Type B pancreatic cell (in vitro differentiated cells): Measurements from ENCODE around the gene TFAP2D. TPM values are rescaled to one million over a fixed set of nuclear protein-coding genes. Genes with fewer than 3 reads are reported as not detected.

Experiments used
- DNase-seq: peaks from one replicate; pipeline ENCODE4 v3.0.0; 2021; ENCODE audit warnings: mixed read lengths; ENCODE audit not compliant: unreplicated experiment; ENCODE audit errors: extremely low spot score
- H3K27ac Mint-ChIP-seq: 2 replicates; pipeline ENCODE4 v1.8.0; 2021; ENCODE audit warnings: mild to moderate bottlenecking, mixed read lengths
- H3K27me3 Mint-ChIP-seq: 2 replicates; pipeline ENCODE4 v1.8.0; 2021; ENCODE audit warnings: mixed read lengths
- H3K36me3 Mint-ChIP-seq: 2 replicates; pipeline ENCODE4 v1.8.0; 2021; ENCODE audit warnings: mixed read lengths
- H3K4me1 Mint-ChIP-seq: one replicate; pipeline ENCODE4 v1.8.0; 2021; ENCODE audit warnings: mixed read lengths; ENCODE audit not compliant: unreplicated experiment
- H3K4me3 Mint-ChIP-seq: 2 replicates; pipeline ENCODE4 v1.8.0; 2021; ENCODE audit warnings: mild to moderate bottlenecking, mixed read lengths
- H3K9me3 Mint-ChIP-seq: 2 replicates; pipeline ENCODE4 v1.8.0; 2021; ENCODE audit warnings: mixed read lengths
- total RNA-seq: library from RNA; stranded (reverse); gene quantifications from 2 replicates; pipeline ENCODE4 v1.2.1, GENCODE V29; 2021; ENCODE audit warnings: low replicate concordance
- TF ChIP-seq, protein P1 (sequence below): fragments of 200-600 bp; sonication (generic); conservative IDR thresholded peaks from 2 replicates; pipeline ENCODE4 v1.5.0; 2021; ENCODE audit warnings: antibody characterized with exemption, mild to moderate bottlenecking

The TFAP2D gene
- total RNA-seq, 1 donor from 2014 or later, result not detected

DNA sequence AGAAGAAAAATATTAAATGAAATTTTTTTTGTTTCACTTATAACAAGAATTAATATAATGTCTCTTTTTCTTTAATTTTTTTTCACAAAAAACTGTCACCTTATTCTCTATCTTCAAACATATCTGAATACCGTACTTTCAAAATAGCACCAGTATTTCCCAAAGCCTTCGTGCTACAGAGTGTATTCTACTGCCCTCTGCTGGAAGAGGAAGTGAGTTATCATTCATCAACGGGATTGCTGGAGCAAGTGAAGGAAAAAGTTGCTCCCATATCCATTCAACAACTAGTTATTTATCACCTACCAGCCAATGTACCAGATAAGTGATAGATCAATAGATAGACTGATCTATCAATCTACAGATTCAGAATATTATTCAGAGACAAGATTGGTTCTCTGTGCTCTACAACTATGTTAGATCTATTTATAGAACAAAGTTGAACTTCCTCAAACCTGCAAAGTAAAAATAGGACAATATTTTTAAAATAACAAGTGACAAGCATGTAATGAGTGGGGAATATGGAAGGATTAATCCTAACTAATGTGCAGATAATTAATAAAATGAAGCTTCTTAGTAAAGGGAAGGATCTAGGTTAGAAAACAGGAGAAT lies 78.7 kb downstream of the TFAP2D start:
- Mint-ChIP-seq H3K27me3 (peaks cover 33% of the 10 kb centered on the region), H3K9me3 (no peaks in the 10 kb centered on the region)

DNA sequence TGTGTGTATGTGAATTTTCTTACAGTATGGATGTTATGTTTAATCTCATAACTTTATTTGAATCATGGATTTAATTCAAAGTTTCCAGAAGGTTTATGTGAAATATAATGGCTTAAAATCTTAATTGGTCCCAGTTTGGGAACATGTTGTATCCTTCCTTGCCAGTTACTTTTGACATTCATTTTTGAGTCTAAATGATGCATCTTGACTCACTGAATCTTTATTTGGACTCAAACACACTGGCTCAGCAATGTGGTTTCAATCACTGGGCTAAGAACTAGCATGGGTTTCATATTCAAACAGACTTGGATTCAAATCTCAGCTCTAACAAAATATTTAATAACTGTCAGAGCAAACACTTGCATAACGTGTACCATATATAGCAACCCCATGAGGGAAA lies 79.4 kb downstream of the TFAP2D start:
- H3K9me3 Mint-ChIP-seq, result no peaks in the 10 kb centered on the region
- peaks cover 36% of the 10 kb centered on the region for H3K27me3 Mint-ChIP-seq
- H3K4me3 Mint-ChIP-seq, result no peak overlapping the region
- no peaks in the 10 kb centered on the region for H3K36me3 Mint-ChIP-seq
- no peaks in the 10 kb centered on the region for H3K4me1 Mint-ChIP-seq
- H3K27ac Mint-ChIP-seq, result no peak overlapping the region
- no peak for DNase-seq
- TF ChIP-seq, protein P1, sequence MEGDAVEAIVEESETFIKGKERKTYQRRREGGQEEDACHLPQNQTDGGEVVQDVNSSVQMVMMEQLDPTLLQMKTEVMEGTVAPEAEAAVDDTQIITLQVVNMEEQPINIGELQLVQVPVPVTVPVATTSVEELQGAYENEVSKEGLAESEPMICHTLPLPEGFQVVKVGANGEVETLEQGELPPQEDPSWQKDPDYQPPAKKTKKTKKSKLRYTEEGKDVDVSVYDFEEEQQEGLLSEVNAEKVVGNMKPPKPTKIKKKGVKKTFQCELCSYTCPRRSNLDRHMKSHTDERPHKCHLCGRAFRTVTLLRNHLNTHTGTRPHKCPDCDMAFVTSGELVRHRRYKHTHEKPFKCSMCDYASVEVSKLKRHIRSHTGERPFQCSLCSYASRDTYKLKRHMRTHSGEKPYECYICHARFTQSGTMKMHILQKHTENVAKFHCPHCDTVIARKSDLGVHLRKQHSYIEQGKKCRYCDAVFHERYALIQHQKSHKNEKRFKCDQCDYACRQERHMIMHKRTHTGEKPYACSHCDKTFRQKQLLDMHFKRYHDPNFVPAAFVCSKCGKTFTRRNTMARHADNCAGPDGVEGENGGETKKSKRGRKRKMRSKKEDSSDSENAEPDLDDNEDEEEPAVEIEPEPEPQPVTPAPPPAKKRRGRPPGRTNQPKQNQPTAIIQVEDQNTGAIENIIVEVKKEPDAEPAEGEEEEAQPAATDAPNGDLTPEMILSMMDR, result no peak

More for the DNA sequence above, 78.7 kb downstream of the TFAP2D start:
- DNase-seq, result no peak
- H3K4me1 Mint-ChIP-seq, result no peaks in the 10 kb centered on the region
- TF ChIP-seq, protein P1, result peak; percentile 89
- no peak overlapping the region for H3K4me3 Mint-ChIP-seq
- H3K36me3 Mint-ChIP-seq, result no peaks in the 10 kb centered on the region
- H3K27ac Mint-ChIP-seq, result no peak overlapping the region

DNA sequence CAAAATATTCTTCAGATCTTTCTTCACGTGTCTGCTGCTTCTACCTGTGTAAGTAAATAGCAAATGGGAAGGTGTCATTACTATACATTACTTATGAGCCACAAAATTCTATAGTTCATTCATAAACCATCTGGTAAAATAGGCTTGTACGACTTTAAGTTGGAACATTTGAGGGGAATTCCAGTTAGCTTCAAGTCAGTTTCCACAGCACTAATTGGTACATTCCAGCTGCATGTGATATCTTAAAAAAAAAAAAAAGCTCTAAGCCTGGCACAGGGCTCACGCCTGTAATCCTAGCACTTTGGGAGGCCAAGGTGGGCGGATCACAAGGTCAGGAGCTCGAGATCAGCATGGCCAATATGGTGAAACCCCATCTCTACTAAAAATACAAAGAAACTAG lies 82.2 kb downstream of the TFAP2D start:
- TF ChIP-seq, protein P1, result no peak
- no peaks in the 10 kb centered on the region for H3K4me1 Mint-ChIP-seq
- H3K9me3 Mint-ChIP-seq, result no peaks in the 10 kb centered on the region
- H3K4me3 Mint-ChIP-seq, result no peak overlapping the region
- no peak overlapping the region for H3K27ac Mint-ChIP-seq
- no peak for DNase-seq
- H3K36me3 Mint-ChIP-seq, result no peaks in the 10 kb centered on the region
- peaks cover 35% of the 10 kb centered on the region for H3K27me3 Mint-ChIP-seq

DNA sequence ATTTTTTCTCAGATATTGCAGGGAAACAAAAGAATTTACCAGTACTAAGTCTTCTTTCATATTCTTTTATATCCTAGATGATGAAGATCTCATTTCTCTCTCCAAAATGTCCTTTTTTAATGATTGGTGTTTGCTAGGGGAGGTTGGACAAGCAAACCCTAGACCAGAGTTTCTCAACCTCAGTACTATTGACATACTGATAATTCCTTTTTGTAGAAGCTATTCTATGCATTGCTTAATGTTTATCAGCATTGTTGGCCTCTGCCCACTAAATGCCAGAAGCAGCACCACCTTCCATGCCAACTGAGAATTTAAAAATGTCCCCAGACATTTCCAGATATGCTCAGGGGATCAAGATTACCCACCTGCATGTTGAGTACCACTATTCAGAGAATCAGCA lies 91.0 kb downstream of the TFAP2D start:
- Mint-ChIP-seq H3K36me3 (no peaks in the 10 kb centered on the region), H3K4me3 (no peak overlapping the region), H3K27me3 (peaks cover 12% of the 10 kb centered on the region), H3K4me1 (no peaks in the 10 kb centered on the region), H3K27ac (no peak overlapping the region), H3K9me3 (no peaks in the 10 kb centered on the region)
- no peak for DNase-seq
- TF ChIP-seq, protein P1, result no peak

DNA sequence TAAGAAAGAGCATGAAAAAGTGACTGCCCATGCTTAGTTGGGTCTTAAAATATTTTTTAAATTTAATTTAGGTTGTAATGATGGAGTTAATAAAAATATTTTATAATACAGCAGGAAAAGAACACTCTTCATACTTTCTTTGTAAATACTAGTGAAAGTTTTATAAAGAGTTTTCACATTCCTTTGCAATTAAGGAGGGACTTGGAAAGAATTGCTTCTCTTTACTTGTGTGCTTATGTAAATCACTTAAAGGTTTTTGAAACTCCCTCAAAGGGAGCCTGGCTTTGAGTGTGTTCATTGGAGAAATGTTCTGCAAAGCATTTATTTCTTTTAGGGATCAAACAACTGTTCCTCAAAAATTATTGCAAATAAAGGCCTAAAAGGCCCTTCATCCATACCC lies 93.7 kb downstream of the TFAP2D start:
- H3K4me1 Mint-ChIP-seq, result no peaks in the 10 kb centered on the region
- H3K36me3 Mint-ChIP-seq, result no peaks in the 10 kb centered on the region
- no peak overlapping the region for H3K4me3 Mint-ChIP-seq
- TF ChIP-seq, protein P1, result no peak
- H3K27ac Mint-ChIP-seq, result no peak overlapping the region
- H3K27me3 Mint-ChIP-seq, result peaks cover 12% of the 10 kb centered on the region
- no peak for DNase-seq
- no peaks in the 10 kb centered on the region for H3K9me3 Mint-ChIP-seq
